Gastroesophageal sphincter (tissue), 3 donors: Measurements from ENCODE around the gene TGFBR2.

ENCODE experiments used
- EP300 ChIP-seq: sonication (generic); formaldehyde crosslinking; IDR thresholded peaks from one replicate; pipeline ENCODE4 v1.6.1; 2017; ENCODE audit warnings: antibody characterized with exemption, mild to moderate bottlenecking
- POLR2A ChIP-seq, 2 donors: fragments of 450-650 bp; IDR thresholded peaks; one replicate each; pipeline ENCODE4 v1.6.1; 2017; ENCODE audit warnings: antibody characterized with exemption in 2 of 2, mild to moderate bottlenecking in 2 of 2, moderate library complexity in 1 of 2
- POLR2AphosphoS5 ChIP-seq: sonication (generic); formaldehyde crosslinking; IDR thresholded peaks from one replicate; pipeline ENCODE4 v1.6.1; 2017; ENCODE audit warnings: antibody characterized with exemption
- TF ChIP-seq, protein P1 (sequence below), 4 experiments: fragments of 200-600 bp in 2 of 4; fragments of 450-650 bp in 2 of 4; sonication (generic) in 1 of 4; IDR thresholded peaks; one replicate each; pipeline ENCODE4 v1.5.1; 2017 to 2019; ENCODE audit warnings: antibody characterized with exemption in 4 of 4, mild to moderate bottlenecking in 2 of 4, moderate library complexity in 2 of 4

DNA sequence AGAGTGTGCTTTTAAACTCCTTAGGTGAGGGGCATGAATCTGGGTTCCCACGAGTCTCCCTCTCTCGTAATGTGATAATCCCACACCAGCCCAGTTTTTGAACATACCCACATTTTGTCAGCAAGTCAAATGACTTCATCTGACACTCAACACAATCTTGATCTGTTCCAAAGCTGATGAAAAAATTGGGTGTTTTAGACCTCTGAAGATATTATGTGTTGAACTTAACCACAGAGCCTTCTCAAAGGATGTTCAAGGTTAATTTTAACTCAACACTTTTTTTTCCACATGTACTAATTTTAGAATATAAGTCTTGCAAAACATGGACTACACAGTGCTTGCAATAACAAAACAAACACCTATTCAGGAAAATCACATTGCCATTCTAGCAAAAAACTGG, 123.1 kb downstream of the TGFBR2 start:
- TF ChIP-seq, protein P1, sequence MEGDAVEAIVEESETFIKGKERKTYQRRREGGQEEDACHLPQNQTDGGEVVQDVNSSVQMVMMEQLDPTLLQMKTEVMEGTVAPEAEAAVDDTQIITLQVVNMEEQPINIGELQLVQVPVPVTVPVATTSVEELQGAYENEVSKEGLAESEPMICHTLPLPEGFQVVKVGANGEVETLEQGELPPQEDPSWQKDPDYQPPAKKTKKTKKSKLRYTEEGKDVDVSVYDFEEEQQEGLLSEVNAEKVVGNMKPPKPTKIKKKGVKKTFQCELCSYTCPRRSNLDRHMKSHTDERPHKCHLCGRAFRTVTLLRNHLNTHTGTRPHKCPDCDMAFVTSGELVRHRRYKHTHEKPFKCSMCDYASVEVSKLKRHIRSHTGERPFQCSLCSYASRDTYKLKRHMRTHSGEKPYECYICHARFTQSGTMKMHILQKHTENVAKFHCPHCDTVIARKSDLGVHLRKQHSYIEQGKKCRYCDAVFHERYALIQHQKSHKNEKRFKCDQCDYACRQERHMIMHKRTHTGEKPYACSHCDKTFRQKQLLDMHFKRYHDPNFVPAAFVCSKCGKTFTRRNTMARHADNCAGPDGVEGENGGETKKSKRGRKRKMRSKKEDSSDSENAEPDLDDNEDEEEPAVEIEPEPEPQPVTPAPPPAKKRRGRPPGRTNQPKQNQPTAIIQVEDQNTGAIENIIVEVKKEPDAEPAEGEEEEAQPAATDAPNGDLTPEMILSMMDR (IDR thresholded peaks at IDR 0.05) = no peak
- TF ChIP-seq POLR2A (IDR thresholded peaks at IDR 0.05) (no peak), EP300 (no peak), POLR2AphosphoS5 (no peak)
